Esophagus squamous epithelium (tissue), 5 donors: ENCODE measurements around the gene LBR. TPM values are rescaled to one million over a fixed set of nuclear protein-coding genes. Genes with fewer than 3 reads are reported as not detected.
A peak's percentile ranks its signal among the peaks of the same experiment; 100 is the strongest.

Source experiments
- DNase-seq: peaks from one replicate; lab custom pipeline; 2025; lab: John Stamatoyannopoulos, UW
- H3K27ac ChIP-seq, 4 donors: fragments of 200-600 bp; sonication (generic); one replicate each; pipeline ENCODE4 v1.5.1; 2016 to 2019; ENCODE audit warnings: mild to moderate bottlenecking in 1 of 4
- H3K27me3 ChIP-seq, 4 donors: fragments of 200-600 bp; sonication (generic); 1 replicate in 3 of 4; 2 replicates in 1 of 4; pipeline versions ENCODE4 v1.5.1 to v1.6.0; 2017 to 2021; ENCODE audit warnings: antibody characterized with exemption in 1 of 4
- H3K36me3 ChIP-seq, 3 donors: fragments of 200-600 bp; sonication (generic); one replicate each; pipeline ENCODE4 v1.5.1; 2016 to 2019
- H3K4me1 ChIP-seq, 3 donors: fragments of 200-600 bp; sonication (generic); one replicate each; pipeline ENCODE4 v1.5.1; 2017 to 2019
- H3K4me3 ChIP-seq, 4 donors: fragments of 200-600 bp; sonication (generic); 1 replicate in 3 of 4; 2 replicates in 1 of 4; pipeline ENCODE4 v1.5.1; 2016 to 2019; ENCODE audit warnings: mild to moderate bottlenecking in 2 of 4, moderate library complexity in 1 of 4
- H3K9me3 ChIP-seq, 3 donors: fragments of 200-600 bp; sonication (generic); one replicate each; pipeline ENCODE4 v1.5.1; 2016 to 2019
- POLR2A ChIP-seq, 4 donors: fragments of 450-650 bp; IDR thresholded peaks; one replicate each; pipeline ENCODE4 v1.6.1; 2017; ENCODE audit warnings: antibody characterized with exemption in 4 of 4, mild to moderate bottlenecking in 4 of 4, moderate library complexity in 3 of 4
- WGBS, 2 donors: methylation state at CpG; one replicate each; pipeline ENCODE4 v1.1.5; 2018; 5-methylcytosine and 5-hydroxymethylcytosine counted together
- intact Hi-C: fragments of 100-400 bp; cut with DNase I; formaldehyde crosslinking; loops from one replicate; pipeline ENCODE4 v1.15.0; 2022
- total RNA-seq, 4 donors: library from RNA; depleted of rRNA; stranded (reverse); fragments of >200 nt; gene quantifications; one replicate each; pipeline ENCODE4 v1.1.0, GENCODE V29; 2016
- TF ChIP-seq, protein P1 (sequence below), 6 experiments: fragments of 450-650 bp in 4 of 6; fragments of 200-600 bp in 2 of 6; sonication (generic) in 2 of 6; IDR thresholded peaks; one replicate each; pipeline ENCODE4 v1.5.1; 2016 to 2019; ENCODE audit warnings: antibody characterized with exemption in 6 of 6, mild to moderate bottlenecking in 4 of 6, moderate library complexity in 4 of 6
- donor health status: DM: yes; HTN: yes; CAD: no.

The LBR gene
- total RNA-seq, 4 donors from 2014 or later, result 39.8 to 50.0 (median 42.9) TPM

DNA sequence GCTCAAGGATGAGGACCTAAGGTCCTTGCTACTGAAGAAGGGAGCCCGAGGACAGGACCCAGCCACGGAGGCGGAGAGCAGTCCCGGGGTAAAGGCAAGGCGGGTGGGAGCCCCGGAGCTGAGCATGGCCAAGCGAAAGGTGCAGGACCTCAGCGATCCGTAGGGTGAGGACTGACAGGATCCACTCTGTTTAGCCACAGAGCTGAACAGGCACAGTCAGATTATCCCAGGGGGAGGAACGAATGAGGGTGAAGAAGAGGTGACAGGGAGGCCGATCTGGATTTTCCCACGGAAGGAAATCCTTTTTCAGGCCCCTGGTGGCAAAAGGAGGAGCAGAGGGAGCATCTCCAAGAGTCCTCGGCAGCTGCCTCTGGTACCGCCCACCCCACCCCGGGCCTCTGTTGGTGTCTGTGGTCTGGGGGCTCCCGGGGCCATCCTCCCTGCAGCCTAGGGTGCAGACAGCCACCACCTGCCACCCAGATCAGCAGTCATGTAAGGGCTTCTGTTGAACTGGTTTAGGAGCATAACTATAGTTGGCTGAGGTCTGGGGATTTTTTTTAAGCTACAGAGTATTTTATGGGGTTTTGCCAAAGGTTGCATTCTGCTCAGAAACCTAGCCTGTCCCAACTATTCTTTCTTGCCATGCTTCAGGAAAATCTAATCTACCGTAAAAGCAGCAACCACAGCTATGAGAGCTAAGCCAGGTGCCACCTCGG lies 32.3 kb upstream of the LBR start:
- no peaks in the 10 kb centered on the region for H3K9me3 ChIP-seq
- H3K4me3 ChIP-seq, result no peak overlapping the region
- no peak for DNase-seq
- TF ChIP-seq, protein P1, sequence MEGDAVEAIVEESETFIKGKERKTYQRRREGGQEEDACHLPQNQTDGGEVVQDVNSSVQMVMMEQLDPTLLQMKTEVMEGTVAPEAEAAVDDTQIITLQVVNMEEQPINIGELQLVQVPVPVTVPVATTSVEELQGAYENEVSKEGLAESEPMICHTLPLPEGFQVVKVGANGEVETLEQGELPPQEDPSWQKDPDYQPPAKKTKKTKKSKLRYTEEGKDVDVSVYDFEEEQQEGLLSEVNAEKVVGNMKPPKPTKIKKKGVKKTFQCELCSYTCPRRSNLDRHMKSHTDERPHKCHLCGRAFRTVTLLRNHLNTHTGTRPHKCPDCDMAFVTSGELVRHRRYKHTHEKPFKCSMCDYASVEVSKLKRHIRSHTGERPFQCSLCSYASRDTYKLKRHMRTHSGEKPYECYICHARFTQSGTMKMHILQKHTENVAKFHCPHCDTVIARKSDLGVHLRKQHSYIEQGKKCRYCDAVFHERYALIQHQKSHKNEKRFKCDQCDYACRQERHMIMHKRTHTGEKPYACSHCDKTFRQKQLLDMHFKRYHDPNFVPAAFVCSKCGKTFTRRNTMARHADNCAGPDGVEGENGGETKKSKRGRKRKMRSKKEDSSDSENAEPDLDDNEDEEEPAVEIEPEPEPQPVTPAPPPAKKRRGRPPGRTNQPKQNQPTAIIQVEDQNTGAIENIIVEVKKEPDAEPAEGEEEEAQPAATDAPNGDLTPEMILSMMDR (IDR thresholded peaks at IDR 0.05), result peak in 1 of 6 experiments; percentile 3
- TF ChIP-seq POLR2A (IDR thresholded peaks at IDR 0.05), result no peak
- intact Hi-C loops, result no loop called here
- H3K36me3 ChIP-seq, result no peaks in the 10 kb centered on the region
- H3K4me1 ChIP-seq, result peaks cover 52 to 84% (median 57%) of the 10 kb centered on the region in 3 donors
- peak overlapping the region; percentile 79 to 90 (median 85) for H3K27ac ChIP-seq
- WGBS, 2 donors, result 41 to 44% methylated on average over 13 to 16 of the region's 18 CpGs
- no peaks in the 10 kb centered on the region for H3K27me3 ChIP-seq

DNA sequence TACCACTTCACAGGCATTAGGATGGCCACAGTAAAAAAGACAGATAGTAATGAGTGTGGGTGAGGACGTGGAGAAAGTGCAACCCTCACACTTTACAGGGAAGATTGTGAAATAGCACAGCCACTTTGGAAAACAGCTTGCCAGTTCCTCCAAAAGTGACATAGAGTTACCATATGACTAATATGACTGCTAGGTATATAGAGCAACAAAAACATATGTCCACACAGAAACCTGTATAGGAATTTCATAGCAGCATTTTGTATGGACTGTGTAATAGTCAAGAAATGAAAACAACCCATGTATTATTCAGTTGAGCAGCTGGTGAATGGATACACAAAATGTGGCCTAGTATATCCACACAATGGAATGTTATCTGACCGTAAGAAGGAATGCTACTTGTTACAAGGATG lies 30.4 kb upstream of the LBR start:
- no peak for DNase-seq
- intact Hi-C loops, result no loop called here
- 50 to 60% methylated on average over 2 of the region's 2 CpGs for WGBS, 2 donors
- TF ChIP-seq, protein P1 (IDR thresholded peaks at IDR 0.05), result no peak
- no peak for TF ChIP-seq POLR2A (IDR thresholded peaks at IDR 0.05)
- H3K9me3 ChIP-seq, result no peaks in the 10 kb centered on the region
- peak overlapping the region; percentile 40 to 90 (median 74) for H3K27ac ChIP-seq
- no peak overlapping the region for H3K4me3 ChIP-seq
- no peaks in the 10 kb centered on the region for H3K27me3 ChIP-seq
- no peaks in the 10 kb centered on the region for H3K36me3 ChIP-seq
- H3K4me1 ChIP-seq, result peaks cover 56 to 84% (median 58%) of the 10 kb centered on the region in 3 donors

DNA sequence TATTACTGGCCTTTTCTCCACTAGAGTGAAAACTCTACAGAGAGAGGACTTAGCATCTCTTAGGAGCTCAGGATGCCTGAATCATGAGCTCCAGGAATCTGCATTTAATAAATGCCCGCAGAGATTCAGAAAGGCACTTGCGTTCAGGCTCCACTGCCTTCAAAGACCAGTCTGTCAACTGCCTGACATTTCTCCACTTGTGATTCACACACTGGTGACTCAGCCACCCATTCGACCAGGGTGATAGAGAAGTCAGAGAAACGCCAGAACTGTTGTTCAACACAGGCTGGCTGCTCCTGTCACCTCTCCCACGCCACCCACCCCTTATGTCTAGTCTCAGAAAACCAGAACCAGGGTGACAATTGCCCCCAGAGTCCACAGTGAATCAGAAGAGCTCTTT lies 26.9 kb upstream of the LBR start:
- intact Hi-C loops, result no loop called here
- no peaks in the 10 kb centered on the region for H3K36me3 ChIP-seq
- 0 to 17% methylated on average over 2 to 4 of the region's 5 CpGs for WGBS, 2 donors
- no peak overlapping the region for H3K4me3 ChIP-seq
- no peaks in the 10 kb centered on the region for H3K27me3 ChIP-seq
- H3K4me1 ChIP-seq, result peaks cover 26 to 74% (median 27%) of the 10 kb centered on the region in 3 donors
- no peak for TF ChIP-seq POLR2A (IDR thresholded peaks at IDR 0.05)
- TF ChIP-seq, protein P1 (IDR thresholded peaks at IDR 0.05), result no peak
- no peaks in the 10 kb centered on the region for H3K9me3 ChIP-seq
- peak overlapping the region; percentile 74 to 92 (median 87) for H3K27ac ChIP-seq
- DNase-seq, result no peak

DNA sequence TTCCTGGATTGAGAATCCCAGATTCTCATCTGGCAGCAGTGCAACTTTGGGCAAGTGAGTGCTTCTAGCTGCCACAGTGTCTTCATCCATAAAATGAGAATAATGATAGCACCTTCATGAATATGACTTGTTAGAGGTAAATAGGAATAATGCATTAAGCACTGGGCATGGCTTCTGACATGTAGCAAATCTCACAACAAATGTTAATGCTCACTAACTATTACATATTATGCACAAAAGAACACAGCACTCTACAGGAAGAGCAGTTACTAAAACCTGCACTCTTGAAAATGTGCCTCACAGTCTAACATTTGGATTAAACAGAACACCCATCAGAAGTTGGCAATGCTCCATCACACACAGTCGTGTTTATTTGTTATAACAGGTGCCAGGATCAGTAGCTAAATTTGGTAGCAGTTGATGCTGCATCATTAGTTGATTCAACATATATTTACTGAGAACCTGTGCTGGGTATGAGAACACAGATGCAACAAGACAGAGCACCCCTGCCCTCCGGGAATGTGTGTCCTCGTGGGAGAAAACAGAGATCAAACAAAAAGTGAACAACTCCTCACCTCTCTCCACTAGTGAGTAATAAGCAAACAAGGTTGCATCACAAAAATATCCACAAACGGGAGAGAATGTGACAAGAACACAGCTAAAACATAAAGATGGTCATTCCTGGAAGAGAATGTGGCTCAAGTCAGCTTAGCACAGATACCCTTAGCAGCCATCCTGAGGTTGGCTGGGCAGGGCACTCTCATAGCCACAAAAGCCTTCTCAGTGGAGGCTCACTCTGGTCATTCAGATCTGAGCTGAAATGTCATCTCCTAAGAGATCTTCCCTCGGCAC lies 26.2 kb upstream of the LBR start:
- 26 to 41% methylated on average over 5 of the region's 5 CpGs for WGBS, 2 donors
- Histone ChIP-seq H3K27me3 (no peaks in the 10 kb centered on the region), H3K27ac (peak overlapping the region; percentile 74 to 92 (median 87)), H3K4me3 (no peak overlapping the region), H3K9me3 (no peaks in the 10 kb centered on the region), H3K4me1 (peaks cover 29 to 74% (median 29%) of the 10 kb centered on the region in 3 donors), H3K36me3 (no peaks in the 10 kb centered on the region)
- intact Hi-C loops, result no loop called here
- TF ChIP-seq POLR2A (IDR thresholded peaks at IDR 0.05), result no peak
- TF ChIP-seq, protein P1 (IDR thresholded peaks at IDR 0.05), result no peak
- DNase-seq, result no peak
